Gastrocnemius medialis (tissue), 4 donors: ENCODE data around the gene PSMA8.

Experiments
- CTCF ChIP-seq, 5 experiments: fragments of 450-650 bp in 3 of 5; fragments of 200-600 bp in 2 of 5; sonication (generic) in 2 of 5; IDR thresholded peaks in 4 of 5; conservative IDR thresholded peaks in 1 of 5; 1 replicate in 4 of 5; 2 replicates in 1 of 5; pipeline ENCODE4 v1.5.1; 2016 to 2019; ENCODE audit warnings: antibody characterized with exemption in 5 of 5, mild to moderate bottlenecking in 3 of 5, moderate library complexity in 3 of 5
- POLR2A ChIP-seq, 2 donors: fragments of 450-650 bp; IDR thresholded peaks; one replicate each; pipeline ENCODE4 v1.6.1; 2017; ENCODE audit warnings: antibody characterized with exemption in 2 of 2, mild to moderate bottlenecking in 2 of 2, moderate library complexity in 2 of 2

- TF ChIP-seq CTCF (IDR thresholded peaks at IDR 0.05 in 4 of 5, conservative IDR thresholded peaks at IDR 0.05 in 1 of 5) (no peak), POLR2A (IDR thresholded peaks at IDR 0.05) (no peak)
Measured at GRCh38 chr18:26192233-26192632, 58.6 kb downstream of the PSMA8 start.
